ENCODE data around the gene MALT1. TPM values are rescaled to one million over a fixed set of nuclear protein-coding genes. Genes with fewer than 3 reads are reported as not detected.
A peak's percentile ranks its signal among the peaks of the same experiment; 100 is the strongest.
"Not testable (repeated sequence)": the region's sequence is repeated elsewhere in the genome, so short reads cannot be mapped to it uniquely, and the experiment has no call there.

The MALT1 gene
- total and polyA plus RNA-seq, 7 donors: 3.2 to 11.2 (median 8.8) TPM

DNA sequence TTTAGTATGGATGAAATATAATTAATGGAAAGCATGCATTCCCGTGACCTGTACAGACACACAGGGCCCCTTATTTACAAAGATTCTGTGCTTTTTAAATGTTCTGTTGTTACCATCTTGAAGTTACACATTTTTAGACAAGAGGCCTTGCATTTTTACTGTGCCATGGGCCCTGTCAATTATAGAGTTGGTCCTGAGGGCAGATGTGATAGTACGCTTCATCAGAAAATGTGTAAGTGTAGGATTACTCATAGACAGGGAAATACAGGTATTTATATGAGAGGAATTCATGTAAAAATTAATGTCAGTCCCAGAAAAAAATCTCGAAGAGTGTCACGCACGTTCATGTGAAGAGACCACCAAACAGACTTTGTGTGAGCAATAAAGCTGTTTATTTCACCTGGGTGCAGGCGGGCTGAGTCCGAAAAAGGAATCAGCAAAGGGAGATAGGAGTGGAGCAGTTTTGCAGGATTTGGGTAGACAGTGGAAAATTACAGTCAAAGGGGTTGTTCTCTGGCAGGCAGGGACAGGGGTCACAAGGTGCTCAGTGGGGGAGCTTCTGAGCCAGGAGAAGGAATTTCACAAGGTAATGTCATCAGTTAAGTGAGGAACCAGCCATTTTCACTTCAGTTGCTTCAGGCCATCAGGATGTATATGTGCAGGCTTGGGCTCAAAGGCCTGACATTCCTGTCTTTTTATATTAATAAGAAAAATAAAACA is 30.2 kb upstream of the MALT1 start:
- Histone ChIP-seq H3K36me3 (ENCODE audit: insufficient read depth in 1 of 2, low read depth in 1 of 2) (no peaks in the 10 kb centered on the region), H3K9me3 (no peaks in the 10 kb centered on the region), H3K4me1 (peaks cover 34% of the 10 kb centered on the region), H3K27me3 (ENCODE audit: insufficient read depth in 3 of 3, low read length in 2 of 3) (no peaks in the 10 kb centered on the region), H3K27ac (no peak overlapping the region), H3K4me3 (no peak overlapping the region)
- intact Hi-C loops (cut with DNase I): no loop called here
- DNase-seq (no peak), ATAC-seq (no peak)
- TF ChIP-seq, protein P1, sequence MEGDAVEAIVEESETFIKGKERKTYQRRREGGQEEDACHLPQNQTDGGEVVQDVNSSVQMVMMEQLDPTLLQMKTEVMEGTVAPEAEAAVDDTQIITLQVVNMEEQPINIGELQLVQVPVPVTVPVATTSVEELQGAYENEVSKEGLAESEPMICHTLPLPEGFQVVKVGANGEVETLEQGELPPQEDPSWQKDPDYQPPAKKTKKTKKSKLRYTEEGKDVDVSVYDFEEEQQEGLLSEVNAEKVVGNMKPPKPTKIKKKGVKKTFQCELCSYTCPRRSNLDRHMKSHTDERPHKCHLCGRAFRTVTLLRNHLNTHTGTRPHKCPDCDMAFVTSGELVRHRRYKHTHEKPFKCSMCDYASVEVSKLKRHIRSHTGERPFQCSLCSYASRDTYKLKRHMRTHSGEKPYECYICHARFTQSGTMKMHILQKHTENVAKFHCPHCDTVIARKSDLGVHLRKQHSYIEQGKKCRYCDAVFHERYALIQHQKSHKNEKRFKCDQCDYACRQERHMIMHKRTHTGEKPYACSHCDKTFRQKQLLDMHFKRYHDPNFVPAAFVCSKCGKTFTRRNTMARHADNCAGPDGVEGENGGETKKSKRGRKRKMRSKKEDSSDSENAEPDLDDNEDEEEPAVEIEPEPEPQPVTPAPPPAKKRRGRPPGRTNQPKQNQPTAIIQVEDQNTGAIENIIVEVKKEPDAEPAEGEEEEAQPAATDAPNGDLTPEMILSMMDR (IDR thresholded peaks at IDR 0.05): no peak
- 88 to 89% (median 89%) methylated on average over 7 of the region's 7 CpGs for WGBS, 3 donors

- DNase-seq; ATAC-seq; intact Hi-C loops (cut with DNase I); H3K9me3 ChIP-seq; H3K4me3 ChIP-seq; H3K36me3 ChIP-seq (ENCODE audit: insufficient read depth in 1 of 2, low read depth in 1 of 2); H3K27ac ChIP-seq; H3K27me3 ChIP-seq (ENCODE audit: insufficient read depth in 3 of 3, low read length in 2 of 3); H3K4me1 ChIP-seq: not testable (repeated sequence)
- 71 to 84% (median 72%) methylated on average over 6 of the region's 6 CpGs for WGBS, 3 donors
Measured at GRCh38 chr18:58643557-58643956, 27.7 kb upstream of the MALT1 start.

- H3K4me1 ChIP-seq: peaks cover under 1% of the 10 kb centered on the region
- no peak overlapping the region for H3K27ac ChIP-seq
- DNase-seq: no peak
- TF ChIP-seq, protein P1 (IDR thresholded peaks at IDR 0.05): no peak
- 59 to 78% (median 65%) methylated on average over 5 of the region's 5 CpGs for WGBS, 3 donors
- intact Hi-C loops (cut with DNase I): no loop called here
- peak in 1 of 4 donors; percentile 47 for ATAC-seq
- H3K4me3 ChIP-seq: no peak overlapping the region
- no peaks in the 10 kb centered on the region for H3K27me3 ChIP-seq (ENCODE audit: insufficient read depth in 3 of 3, low read length in 2 of 3)
- H3K9me3 ChIP-seq: no peaks in the 10 kb centered on the region
- H3K36me3 ChIP-seq (ENCODE audit: insufficient read depth in 1 of 2, low read depth in 1 of 2): no peaks in the 10 kb centered on the region
Measured at GRCh38 chr18:58645398-58645797, 25.9 kb upstream of the MALT1 start.

DNA sequence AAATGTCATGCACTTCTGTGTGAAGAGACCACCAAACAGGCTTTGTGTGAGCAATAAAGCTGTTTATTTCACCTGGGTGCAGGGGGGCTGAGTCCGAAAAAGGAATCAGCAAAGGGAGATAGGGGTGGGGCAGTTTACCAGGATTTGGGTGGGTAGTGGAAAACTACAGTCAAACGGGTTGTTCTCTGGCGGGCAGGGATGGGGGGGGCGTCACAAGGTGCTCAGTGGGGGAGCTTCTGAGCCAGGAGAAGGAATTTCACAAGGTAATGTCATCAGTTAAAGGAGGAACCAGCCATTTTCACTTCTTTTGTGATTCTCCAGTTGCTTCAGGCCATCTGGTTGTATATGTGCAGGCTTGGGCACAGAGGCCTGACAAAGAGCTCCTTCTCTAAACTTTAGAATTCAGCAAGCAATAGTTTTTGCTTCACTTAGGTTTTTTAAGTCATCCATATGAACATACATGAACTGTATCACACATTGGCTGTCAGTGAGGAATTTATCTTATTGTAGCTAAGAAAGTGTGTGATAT is 24.9 kb upstream of the MALT1 start:
- DNase-seq (no peak), ATAC-seq (no peak)
- intact Hi-C loops (cut with DNase I): no loop called here
- Histone ChIP-seq H3K9me3 (no peaks in the 10 kb centered on the region), H3K27ac (no peak overlapping the region), H3K36me3 (ENCODE audit: insufficient read depth in 1 of 2, low read depth in 1 of 2) (no peaks in the 10 kb centered on the region), H3K4me3 (no peak overlapping the region), H3K27me3 (ENCODE audit: insufficient read depth in 3 of 3, low read length in 2 of 3) (no peaks in the 10 kb centered on the region), H3K4me1 (no peaks in the 10 kb centered on the region)
- 85 to 92% (median 89%) methylated on average over 4 of the region's 4 CpGs for WGBS, 3 donors
- TF ChIP-seq, protein P1 (IDR thresholded peaks at IDR 0.05): no peak

DNA sequence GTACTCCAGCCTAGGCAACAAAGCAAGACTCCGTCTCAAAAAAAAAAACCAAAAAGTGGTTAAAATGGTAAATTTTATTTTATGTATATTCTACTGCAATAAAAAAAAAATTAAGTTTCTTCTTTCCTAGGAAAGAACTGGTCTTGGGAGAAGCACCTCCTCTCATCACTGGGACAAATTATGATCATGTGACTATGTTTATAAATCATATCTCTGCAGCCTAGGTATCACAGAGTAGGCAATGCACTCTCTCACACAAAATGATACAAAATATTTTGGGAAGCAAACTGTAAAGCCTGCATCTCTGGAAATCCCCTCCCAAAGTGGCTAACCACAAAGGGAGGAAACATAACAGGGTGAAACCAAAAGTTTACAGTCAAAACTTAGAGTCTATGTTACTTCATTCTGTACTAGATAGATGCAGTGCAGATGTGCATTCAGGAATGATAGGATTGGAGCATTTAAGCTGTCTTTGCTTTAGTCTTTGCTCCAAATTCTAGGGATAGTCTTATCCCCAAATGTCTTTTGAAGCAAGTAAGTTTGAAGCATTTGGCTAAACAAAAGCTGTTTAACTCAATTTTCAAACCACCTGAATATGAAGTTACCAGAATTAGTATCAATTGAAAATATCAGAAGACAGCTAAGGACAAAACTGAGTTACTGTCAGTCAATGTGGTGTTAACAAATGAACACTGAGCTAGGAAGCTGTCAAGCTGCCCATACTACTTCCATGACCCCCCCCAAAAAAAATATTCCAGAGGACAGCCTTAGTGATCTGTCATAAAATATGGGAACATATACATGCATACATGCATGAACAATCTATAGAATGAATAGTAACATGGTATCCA is 21.1 kb upstream of the MALT1 start:
- intact Hi-C loops (cut with DNase I): no loop called here
- no peak overlapping the region for H3K27ac ChIP-seq
- TF ChIP-seq, protein P1 (IDR thresholded peaks at IDR 0.05): no peak
- H3K4me1 ChIP-seq: no peaks in the 10 kb centered on the region
- H3K4me3 ChIP-seq: no peak overlapping the region
- 94 to 100% (median 96%) methylated on average over 1 of the region's 1 CpG for WGBS, 3 donors
- DNase-seq (no peak), ATAC-seq (no peak)
- no peaks in the 10 kb centered on the region for H3K27me3 ChIP-seq (ENCODE audit: insufficient read depth in 3 of 3, low read length in 2 of 3)
- no peaks in the 10 kb centered on the region for H3K36me3 ChIP-seq (ENCODE audit: insufficient read depth in 1 of 2, low read depth in 1 of 2)
- no peaks in the 10 kb centered on the region for H3K9me3 ChIP-seq

- H3K9me3 ChIP-seq; intact Hi-C loops (cut with DNase I); DNase-seq; H3K4me1 ChIP-seq; H3K27ac ChIP-seq; H3K4me3 ChIP-seq; H3K27me3 ChIP-seq (ENCODE audit: insufficient read depth in 3 of 3, low read length in 2 of 3); ATAC-seq; H3K36me3 ChIP-seq (ENCODE audit: insufficient read depth in 1 of 2, low read depth in 1 of 2): not testable (repeated sequence)
- 77 to 81% (median 79%) methylated on average over 10 of the region's 10 CpGs for WGBS, 3 donors
Measured at GRCh38 chr18:58650830-58651229, 20.4 kb upstream of the MALT1 start.

DNA sequence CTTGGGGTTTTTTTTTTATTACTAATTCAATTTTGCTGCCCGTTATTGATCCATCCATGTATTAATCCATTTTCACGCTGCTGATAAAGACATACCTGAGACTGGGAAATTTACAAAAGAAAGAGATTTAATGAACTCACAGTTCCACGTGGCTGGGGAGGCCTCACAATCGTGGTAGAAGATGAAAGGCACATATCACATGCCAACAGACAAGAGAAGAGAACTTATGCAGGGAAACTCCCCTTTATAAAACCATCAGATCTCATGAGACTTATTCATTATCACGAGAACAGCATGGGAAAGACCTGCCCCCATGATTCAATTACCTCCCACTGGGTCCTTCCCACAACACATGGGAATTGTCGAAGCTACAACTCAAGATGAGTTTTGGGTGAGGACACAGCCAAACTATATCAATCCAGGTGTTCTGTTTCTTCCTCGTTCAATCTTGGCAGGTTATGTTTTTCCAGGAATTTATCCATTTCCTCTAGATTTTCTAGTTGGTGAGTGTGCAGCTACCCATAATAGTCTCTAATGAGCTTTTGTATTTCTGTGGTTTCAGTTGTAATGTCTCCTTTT is 18.0 kb upstream of the MALT1 start:
- 68 to 76% (median 75%) methylated on average over 7 of the region's 7 CpGs for WGBS, 3 donors
- H3K4me1 ChIP-seq; H3K9me3 ChIP-seq; H3K4me3 ChIP-seq; H3K36me3 ChIP-seq (ENCODE audit: insufficient read depth in 1 of 2, low read depth in 1 of 2); DNase-seq; ATAC-seq; H3K27me3 ChIP-seq (ENCODE audit: insufficient read depth in 3 of 3, low read length in 2 of 3); intact Hi-C loops (cut with DNase I); H3K27ac ChIP-seq: not testable (repeated sequence)
